ENCODE measurements around the gene BRPF1.

The BRPF1 gene

DNA sequence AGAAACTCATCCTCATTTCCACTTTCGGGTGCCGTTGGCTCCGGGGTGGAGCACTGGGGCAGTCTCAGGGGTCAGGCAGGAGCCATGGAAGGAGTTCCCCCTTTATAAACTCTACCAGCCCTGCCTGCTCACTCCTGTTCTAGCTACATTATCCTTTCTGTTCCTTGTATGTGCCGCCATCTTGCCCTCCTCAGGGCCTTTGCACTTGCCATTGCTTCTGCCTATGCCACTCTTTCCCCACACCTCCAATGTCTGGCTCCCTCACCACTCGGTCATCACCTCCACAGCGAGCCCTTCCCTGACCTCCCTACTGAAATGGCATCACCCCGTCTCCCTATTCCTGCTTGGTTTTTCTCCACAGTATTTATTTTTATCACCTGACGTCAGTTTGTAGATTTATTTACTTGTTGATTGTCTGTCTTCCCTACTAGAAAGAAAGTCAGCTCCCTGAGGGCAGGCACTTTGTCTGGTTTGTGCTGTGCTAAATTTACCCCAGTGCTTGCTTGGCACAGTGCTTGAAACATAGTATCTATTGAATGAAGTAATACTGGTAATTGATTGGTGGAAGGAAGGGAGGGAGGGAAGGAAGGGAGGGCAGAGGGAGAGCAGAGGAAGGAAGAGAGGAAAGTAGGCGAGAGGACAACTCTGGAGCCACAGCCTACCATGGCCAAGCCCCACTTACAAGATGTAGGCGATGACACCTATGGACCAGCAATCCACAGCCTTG lies 29.4 kb downstream of the BRPF1 start:
- TF ChIP-seq POLR2AphosphoS5 (IDR thresholded peaks at IDR 0.05; ENCODE audit: low read depth, low read length) (peak; percentile 16; the same call in 1 of the 2 replicates), FOXP2 (optimal IDR thresholded peaks at IDR 0.05; ENCODE audit: borderline replicate concordance, extremely low read depth, extremely low read length, insufficient read depth) (no peak)

DNA sequence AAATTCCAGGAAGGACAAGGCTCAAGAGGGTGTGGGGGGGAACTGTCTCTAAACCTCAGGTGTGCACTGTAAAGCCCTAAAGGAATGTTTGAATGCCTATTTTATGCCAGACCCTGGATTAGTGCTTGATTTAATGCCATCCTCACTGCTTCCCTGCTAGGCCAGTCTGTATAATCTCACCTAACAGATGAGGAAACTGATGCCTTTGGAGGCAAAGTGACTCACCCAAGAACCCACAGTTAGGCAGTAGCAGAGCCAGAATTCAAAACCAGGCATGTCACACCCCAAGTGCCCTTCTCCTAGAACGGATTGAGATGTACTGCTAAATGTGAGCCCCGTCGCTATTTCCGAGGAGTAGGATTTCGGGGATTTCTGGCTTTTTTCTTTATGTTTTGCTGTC lies 30.4 kb downstream of the BRPF1 start:
- TF ChIP-seq SIN3A (IDR thresholded peaks at IDR 0.05; ENCODE audit: borderline replicate concordance, insufficient read depth, low read length) (no peak), TAF1 (IDR thresholded peaks at IDR 0.05; ENCODE audit: borderline replicate concordance, insufficient read depth, low read length) (no peak), FOXP2 (optimal IDR thresholded peaks at IDR 0.05; ENCODE audit: borderline replicate concordance, extremely low read depth, extremely low read length, insufficient read depth) (no peak), POLR2AphosphoS5 (IDR thresholded peaks at IDR 0.05; ENCODE audit: low read depth, low read length) (no peak)
- TF ChIP-seq, protein P1, sequence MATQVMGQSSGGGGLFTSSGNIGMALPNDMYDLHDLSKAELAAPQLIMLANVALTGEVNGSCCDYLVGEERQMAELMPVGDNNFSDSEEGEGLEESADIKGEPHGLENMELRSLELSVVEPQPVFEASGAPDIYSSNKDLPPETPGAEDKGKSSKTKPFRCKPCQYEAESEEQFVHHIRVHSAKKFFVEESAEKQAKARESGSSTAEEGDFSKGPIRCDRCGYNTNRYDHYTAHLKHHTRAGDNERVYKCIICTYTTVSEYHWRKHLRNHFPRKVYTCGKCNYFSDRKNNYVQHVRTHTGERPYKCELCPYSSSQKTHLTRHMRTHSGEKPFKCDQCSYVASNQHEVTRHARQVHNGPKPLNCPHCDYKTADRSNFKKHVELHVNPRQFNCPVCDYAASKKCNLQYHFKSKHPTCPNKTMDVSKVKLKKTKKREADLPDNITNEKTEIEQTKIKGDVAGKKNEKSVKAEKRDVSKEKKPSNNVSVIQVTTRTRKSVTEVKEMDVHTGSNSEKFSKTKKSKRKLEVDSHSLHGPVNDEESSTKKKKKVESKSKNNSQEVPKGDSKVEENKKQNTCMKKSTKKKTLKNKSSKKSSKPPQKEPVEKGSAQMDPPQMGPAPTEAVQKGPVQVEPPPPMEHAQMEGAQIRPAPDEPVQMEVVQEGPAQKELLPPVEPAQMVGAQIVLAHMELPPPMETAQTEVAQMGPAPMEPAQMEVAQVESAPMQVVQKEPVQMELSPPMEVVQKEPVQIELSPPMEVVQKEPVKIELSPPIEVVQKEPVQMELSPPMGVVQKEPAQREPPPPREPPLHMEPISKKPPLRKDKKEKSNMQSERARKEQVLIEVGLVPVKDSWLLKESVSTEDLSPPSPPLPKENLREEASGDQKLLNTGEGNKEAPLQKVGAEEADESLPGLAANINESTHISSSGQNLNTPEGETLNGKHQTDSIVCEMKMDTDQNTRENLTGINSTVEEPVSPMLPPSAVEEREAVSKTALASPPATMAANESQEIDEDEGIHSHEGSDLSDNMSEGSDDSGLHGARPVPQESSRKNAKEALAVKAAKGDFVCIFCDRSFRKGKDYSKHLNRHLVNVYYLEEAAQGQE (IDR thresholded peaks at IDR 0.05; ENCODE audit: insufficient read depth in 1 of 2, low read depth in 2 of 2, low read length in 2 of 2), result no peak

DNA sequence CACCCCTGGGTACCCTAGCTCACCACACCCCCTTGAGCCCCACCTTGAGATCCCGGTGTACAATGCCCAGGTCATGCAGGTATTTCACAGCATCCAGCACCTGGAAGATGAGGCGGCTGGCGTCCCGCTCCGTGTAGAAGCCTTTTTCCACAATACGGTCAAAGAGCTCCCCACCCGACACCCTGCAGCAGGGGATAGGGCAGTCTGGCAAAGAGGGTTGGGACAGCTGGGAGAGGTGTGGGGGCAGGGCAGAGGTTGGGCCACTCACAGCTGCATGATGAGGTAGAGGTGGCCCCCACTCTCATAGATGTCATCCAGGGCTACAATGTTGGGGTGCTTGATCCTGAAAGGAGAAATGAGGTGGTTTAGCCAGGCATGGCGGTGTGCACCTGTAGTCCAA lies 31.3 kb downstream of the BRPF1 start:
- no peak for TF ChIP-seq FOXP2 (optimal IDR thresholded peaks at IDR 0.05; ENCODE audit: borderline replicate concordance, extremely low read depth, extremely low read length, insufficient read depth)
- TF ChIP-seq, protein P1 (IDR thresholded peaks at IDR 0.05; ENCODE audit: insufficient read depth in 1 of 2, low read depth in 2 of 2, low read length in 2 of 2), result no peak
- no peak for TF ChIP-seq POLR2AphosphoS5 (IDR thresholded peaks at IDR 0.05; ENCODE audit: low read depth, low read length)
- TF ChIP-seq TAF1 (IDR thresholded peaks at IDR 0.05; ENCODE audit: borderline replicate concordance, insufficient read depth, low read length), result no peak
- TF ChIP-seq SIN3A (IDR thresholded peaks at IDR 0.05; ENCODE audit: borderline replicate concordance, insufficient read depth, low read length), result no peak

DNA sequence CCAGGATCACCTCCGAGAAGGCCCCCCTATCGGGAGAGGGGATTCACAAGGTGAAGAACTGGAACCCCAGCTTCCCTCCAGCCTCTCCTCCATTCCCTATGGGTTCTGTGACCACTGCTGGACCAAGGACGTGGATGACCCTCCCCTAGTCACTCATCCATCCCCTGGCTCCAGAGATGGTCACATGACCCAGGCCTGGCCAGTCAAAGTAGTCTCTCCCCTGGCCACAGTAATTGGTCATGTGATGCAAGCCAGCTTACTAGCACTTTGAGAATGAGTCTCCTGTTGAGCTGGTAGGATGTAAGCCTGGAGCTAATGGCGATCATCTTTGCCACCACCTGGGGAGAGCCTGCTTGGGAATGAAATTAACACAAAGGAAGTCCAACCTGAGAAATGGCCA lies 34.3 kb downstream of the BRPF1 start:
- TF ChIP-seq, protein P1 (IDR thresholded peaks at IDR 0.05; ENCODE audit: insufficient read depth in 1 of 2, low read depth in 2 of 2, low read length in 2 of 2), result no peak
- no peak for TF ChIP-seq TAF1 (IDR thresholded peaks at IDR 0.05; ENCODE audit: borderline replicate concordance, insufficient read depth, low read length)

DNA sequence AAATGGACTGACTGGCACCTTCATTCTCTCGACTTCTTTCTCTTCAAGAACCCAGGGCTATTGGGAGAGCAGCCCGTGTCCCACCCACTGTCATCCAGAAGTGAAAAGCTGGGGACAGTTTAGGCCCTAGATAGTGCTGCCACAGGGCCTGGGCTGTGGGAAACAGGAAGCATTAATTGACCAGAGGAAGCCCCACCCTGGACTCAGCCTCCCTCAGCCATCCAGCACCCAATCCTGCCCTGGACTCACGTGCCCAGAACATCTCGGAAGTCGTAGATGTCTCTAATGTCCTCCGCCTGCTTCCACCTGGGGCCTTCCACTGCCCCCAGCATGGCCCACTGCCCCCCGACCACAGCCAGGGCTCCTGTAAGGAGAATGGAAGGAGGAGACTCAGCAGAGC lies 35.9 kb downstream of the BRPF1 start:
- TF ChIP-seq SIN3A (IDR thresholded peaks at IDR 0.05; ENCODE audit: borderline replicate concordance, insufficient read depth, low read length) (no peak), POLR2AphosphoS5 (IDR thresholded peaks at IDR 0.05; ENCODE audit: low read depth, low read length) (no peak), TAF1 (IDR thresholded peaks at IDR 0.05; ENCODE audit: borderline replicate concordance, insufficient read depth, low read length) (no peak), FOXP2 (optimal IDR thresholded peaks at IDR 0.05; ENCODE audit: borderline replicate concordance, extremely low read depth, extremely low read length, insufficient read depth) (no peak)
- TF ChIP-seq, protein P1 (IDR thresholded peaks at IDR 0.05; ENCODE audit: insufficient read depth in 1 of 2, low read depth in 2 of 2, low read length in 2 of 2), result no peak

Measured in PFSK-1 (cell line).